Right lobe of liver (tissue), 6 donors: ENCODE measurements around the gene CYP2U1. TPM values are rescaled to one million over a fixed set of nuclear protein-coding genes. Genes with fewer than 3 reads are reported as not detected.

Experiments used
- ATAC-seq, 4 donors: fragments of 200-7000 bp; cut with Tn5 transposase; one replicate each; pipeline ENCODE4 v1.9.1; 2020; ENCODE audit warnings: mild to moderate bottlenecking in 4 of 4, moderate library complexity in 4 of 4
- DNase-seq, 3 donors: peaks; one replicate each; pipeline ENCODE4 v3.0.0-alpha.2; 2020
- H3K27ac ChIP-seq, 3 donors: fragments of 200-600 bp; one replicate each; pipeline ENCODE4 v1.8.0; 2022
- H3K27me3 ChIP-seq, 2 donors: fragments of 200-600 bp; one replicate each; pipeline ENCODE4 v1.8.0; 2022
- H3K36me3 ChIP-seq, 4 donors: fragments of 200-600 bp; sonication (generic) in 1 of 4; one replicate each; pipeline versions ENCODE4 v1.5.1 to v1.8.0; 2017 to 2022; ENCODE audit warnings: control low read depth in 1 of 4
- H3K4me1 ChIP-seq, 4 donors: fragments of 200-600 bp; sonication (generic) in 1 of 4; one replicate each; pipeline versions ENCODE4 v1.5.1 to v1.8.0; 2017 to 2022; ENCODE audit warnings: control low read depth in 1 of 4
- H3K4me3 ChIP-seq, 3 donors: fragments of 200-600 bp; one replicate each; pipeline ENCODE4 v1.8.0; 2022
- H3K9me3 ChIP-seq, 4 donors: fragments of 200-600 bp; sonication (generic) in 1 of 4; one replicate each; pipeline versions ENCODE4 v1.5.1 to v1.8.0; 2017 to 2022; ENCODE audit warnings: control low read depth in 1 of 4
- CTCF ChIP-seq, 4 donors: fragments of 200-600 bp in 3 of 4; fragments of 450-650 bp in 1 of 4; IDR thresholded peaks; one replicate each; pipeline versions ENCODE4 v1.5.1 to v1.8.0; 2016 to 2022; ENCODE audit warnings: antibody characterized with exemption in 4 of 4, mild to moderate bottlenecking in 2 of 4
- POLR2A ChIP-seq: fragments of 450-650 bp; IDR thresholded peaks from one replicate; pipeline ENCODE4 v1.6.1; 2017; ENCODE audit warnings: antibody characterized with exemption, mild to moderate bottlenecking
- WGBS: methylation state at CpG from one replicate; pipeline ENCODE4 v1.1.6; 2018; ENCODE audit warnings: low coverage, low lambda C conversion rate; ENCODE audit not compliant: insufficient coverage; ENCODE audit errors: missing lambda C conversion rate; 5-methylcytosine and 5-hydroxymethylcytosine counted together
- intact Hi-C, 2 donors: fragments of 100-400 bp; cut with DNase I; formaldehyde crosslinking; loops; one replicate each; pipeline versions ENCODE4 v1.11.2 to v1.14.1; 2022
- total RNA-seq, 6 experiments: library from RNA; depleted of rRNA in 2 of 6; stranded (reverse); fragments of >200 nt in 2 of 6; fragmentation: NEBNext Ultra II Directional in 3 of 6; extraction: Animal tissue kit (Norgen Biotek cat#: 25700) in 3 of 6; gene quantifications; one replicate each; pipeline versions ENCODE4 v1.1.0 to v1.2.4, GENCODE V29; 2016 to 2023
- donor health status: DM: no; HTN: yes; CAD: no.
- donor health status: DM: no; HTN: no; CAD: no.
- donor health status: DM: no; HTN: no; CAD: no.
- donor health status: DM: no; HTN: yes; CAD: no.
- donor health status: DM: no; HTN: yes; CAD: no.

Gene CYP2U1
- total RNA-seq, 6 experiments from 2014 or later: 3.2 to 7.5 (median 4.7) TPM

GRCh38 chr4:108001540-108002135 is 70.3 kb downstream of the CYP2U1 start:
- no peak overlapping the region for H3K4me3 ChIP-seq
- no peak overlapping the region for H3K27ac ChIP-seq
- DNase-seq (no peak), ATAC-seq (no peak)
- WGBS: 81% methylated on average over 3 of the region's 3 CpGs
- TF ChIP-seq CTCF (IDR thresholded peaks at IDR 0.05): no peak
- TF ChIP-seq POLR2A: no peak
- H3K9me3 ChIP-seq: no peaks in the 10 kb centered on the region
- no peaks in the 10 kb centered on the region for H3K27me3 ChIP-seq
- H3K4me1 ChIP-seq: peaks cover 0 to 33% (median 12%) of the 10 kb centered on the region in 4 donors
- intact Hi-C loops: no loop called here
- no peaks in the 10 kb centered on the region for H3K36me3 ChIP-seq

Other genes starting within 250 kb of the CYP2U1 start
- 1 to 10 TPM; 3.7 to 7.6 (median 6.8) TPM for gene PAPSS1, start 211.3 kb upstream of the CYP2U1 start, total RNA-seq
- gene SGMS2, start 106.6 kb upstream of the CYP2U1 start, total RNA-seq: 10 to 100 TPM; 12.3 to 67.8 (median 29.3) TPM
- gene HADH, start 58.3 kb downstream of the CYP2U1 start, total RNA-seq: 100 to 1,000 TPM in 3 of 6 experiments, 10 to 100 TPM in 3; 67.2 to 152 (median 104) TPM
- gene LEF1, start 237.4 kb downstream of the CYP2U1 start, total RNA-seq: under 1 TPM in 5 of 6 experiments, not detected in 1; 0.19 to 0.66 (median 0.42) TPM